Heart left ventricle (tissue), 16 donors: ENCODE measurements around the gene ANGPTL5. TPM values are rescaled to one million over a fixed set of nuclear protein-coding genes. Genes with fewer than 3 reads are reported as not detected.

Source experiments
- ATAC-seq, 4 donors: fragments of 200-7000 bp; cut with Tn5 transposase; one replicate each; pipeline ENCODE4 v1.9.1; 2020 to 2022; ENCODE audit warnings: moderate library complexity in 4 of 4, mild to moderate bottlenecking in 3 of 4, moderate number of reproducible peaks in 1 of 4
- DNase-seq, 5 donors: peaks; one replicate each; pipeline ENCODE4 v3.0.0-alpha.2; 2020
- H3K27ac ChIP-seq, 12 donors: fragments of 200-600 bp; sonication (generic) in 4 of 12; one replicate each; pipeline versions ENCODE4 v1.5.0 to v1.8.0; 2016 to 2022; ENCODE audit warnings: mild to moderate bottlenecking in 2 of 12
- H3K27me3 ChIP-seq, 9 donors: fragments of 200-600 bp; sonication (generic) in 2 of 9; one replicate each; pipeline versions ENCODE4 v1.5.1 to v1.8.0; 2016 to 2022; ENCODE audit warnings: mild to moderate bottlenecking in 3 of 9
- H3K36me3 ChIP-seq, 9 donors: fragments of 200-600 bp; sonication (generic) in 2 of 9; one replicate each; pipeline versions ENCODE4 v1.5.0 to v1.8.0; 2018 to 2022; ENCODE audit warnings: mild to moderate bottlenecking in 2 of 9
- H3K4me1 ChIP-seq, 12 donors: fragments of 200-600 bp; sonication (generic) in 4 of 12; one replicate each; pipeline versions ENCODE4 v1.5.0 to v1.8.0; 2016 to 2022; ENCODE audit warnings: mild to moderate bottlenecking in 3 of 12
- H3K4me3 ChIP-seq, 12 donors: fragments of 200-600 bp; sonication (generic) in 4 of 12; one replicate each; pipeline versions ENCODE4 v1.5.0 to v1.8.0; 2017 to 2022; ENCODE audit warnings: mild to moderate bottlenecking in 9 of 12, moderate library complexity in 4 of 12
- H3K9me3 ChIP-seq, 12 donors: fragments of 200-600 bp; sonication (generic) in 4 of 12; one replicate each; pipeline versions ENCODE4 v1.5.0 to v1.8.0; 2016 to 2022; ENCODE audit warnings: mild to moderate bottlenecking in 1 of 12
- CTCF ChIP-seq, 12 donors: fragments of 200-600 bp; sonication (generic) in 4 of 12; IDR thresholded peaks; one replicate each; pipeline versions ENCODE4 v1.5.0 to v1.8.0; 2018 to 2022; ENCODE audit warnings: antibody characterized with exemption in 12 of 12, mild to moderate bottlenecking in 5 of 12
- POLR2A ChIP-seq, 2 donors: fragments of 450-650 bp; IDR thresholded peaks; one replicate each; pipeline ENCODE4 v1.6.1; 2017; ENCODE audit warnings: antibody characterized with exemption in 2 of 2, mild to moderate bottlenecking in 2 of 2, moderate library complexity in 2 of 2
- WGBS, 4 donors: extraction: QIAGEN DNeasy Blood & Tissue Kit in 2 of 4; methylation state at CpG; one replicate each; pipeline versions ENCODE4 v1.1.5 to v1.1.7; 2013 to 2018; 5-methylcytosine and 5-hydroxymethylcytosine counted together
- intact Hi-C, 10 donors: fragments of 100-400 bp; cut with DNase I; formaldehyde crosslinking; loops; one replicate each; pipeline versions ENCODE4 v1.11.1 to v1.14.2; 2022
- polyA plus RNA-seq, 2 donors: library from polyadenylated mRNA; stranded (reverse); fragments of 200-250 nt; gene quantifications; one replicate each; pipeline ENCODE4 v1.2.3, GENCODE V29; 2013
- total RNA-seq, 9 donors: library from RNA; depleted of rRNA in 2 of 9; stranded (reverse); fragments of >200 nt in 2 of 9; fragmentation: NEBNext Ultra II Directional in 3 of 9; extraction: Animal tissue kit (Norgen Biotek cat#: 25700) in 3 of 9; gene quantifications; one replicate each; pipeline versions ENCODE4 v1.1.0 to v1.2.4, GENCODE V29; 2016 to 2023
- donor health status: ischemic (EF 13 %, LVEDD 7.1; RV severe dilation, severe dysfunction).
- donor health status: healthy with polysubstance abuse.
- donor health status: DM: no; HTN: yes; CAD: no.
- donor health status: DM: no; HTN: no; CAD: no.
- donor health status: ischemic (EF 25% LVEDD 6.9; RV normal size, moderate dysfunction).
- donor health status: ischemic (EF 25% LVEDD 5.7; RV mildly dilated, moderate dysfunction).
- donor health status: healthy.
- donor health status: DM: yes; HTN: yes; CAD: no.
- donor health status: ischemic (EF 35%, LVEDD 5.7; RV mildly dilated, moderate dysfunction).
- donor health status: nonischemic (EF 11% LVEDD 7.7; RV severe dilation, severe dysfunction).
- donor health status: DM: yes; HTN: yes; CAD: no.
- donor health status: PGD.
- donor health status: ischemic (EF 29% LVEDD 5.4; RV normal size, mild dysfunction).
- donor health status: nonischemic (EF 23%, LVEDD 6.1; RV moderate dilation, normal function).

ANGPTL5 gene
- total and polyA plus RNA-seq, 11 donors: 0.10 to 1.8 (median 0.77) TPM

- H3K4me1 ChIP-seq: no peaks in the 10 kb centered on the region
- WGBS, 4 donors: 80 to 88% (median 85%) methylated on average over 3 of the region's 3 CpGs
Observed at GRCh38 chr11:101955278-101955677, 39.0 kb upstream of the ANGPTL5 start.

GRCh38 chr11:101949680-101950220, 33.4 kb upstream of the ANGPTL5 start:
- no peak for TF ChIP-seq POLR2A (IDR thresholded peaks at IDR 0.05)
- TF ChIP-seq CTCF (IDR thresholded peaks at IDR 0.05): no peak
- intact Hi-C loops: no loop called here
- Histone ChIP-seq H3K27ac (no peak overlapping the region), H3K4me3 (no peak overlapping the region), H3K4me1 (no peaks in the 10 kb centered on the region), H3K36me3 (peaks cover 0 to 25% (median 0%) of the 10 kb centered on the region in 9 donors), H3K27me3 (no peaks in the 10 kb centered on the region), H3K9me3 (no peaks in the 10 kb centered on the region)
- WGBS, 4 donors: 29 to 61% (median 50%) methylated on average over 1 of the region's 1 CpG
- DNase-seq: no peak
- no peak for ATAC-seq

More at GRCh38 chr11:101955278-101955677, 39.0 kb upstream of the ANGPTL5 start:
- H3K27me3 ChIP-seq: no peaks in the 10 kb centered on the region
- DNase-seq (no peak), ATAC-seq (no peak)
- intact Hi-C loops: no loop called here
- peaks cover 0 to 33% (median 0%) of the 10 kb centered on the region in 9 donors for H3K36me3 ChIP-seq
- TF ChIP-seq CTCF (IDR thresholded peaks at IDR 0.05) (no peak), POLR2A (IDR thresholded peaks at IDR 0.05) (no peak)
- no peaks in the 10 kb centered on the region for H3K9me3 ChIP-seq
- no peak overlapping the region for H3K27ac ChIP-seq
- H3K4me3 ChIP-seq: no peak overlapping the region

- Histone ChIP-seq H3K36me3 (peaks cover 0 to 21% (median 0%) of the 10 kb centered on the region in 9 donors), H3K27me3 (no peaks in the 10 kb centered on the region), H3K4me1 (no peaks in the 10 kb centered on the region), H3K27ac (no peak overlapping the region), H3K4me3 (no peak overlapping the region), H3K9me3 (no peaks in the 10 kb centered on the region)
- 77 to 84% (median 80%) methylated on average over 4 of the region's 4 CpGs for WGBS, 4 donors
- DNase-seq (no peak), ATAC-seq (no peak)
- intact Hi-C loops: no loop called here
- no peak for TF ChIP-seq CTCF (IDR thresholded peaks at IDR 0.05)
Observed at GRCh38 chr11:101945448-101945847, 29.1 kb upstream of the ANGPTL5 start.

GRCh38 chr11:101944923-101945322, 28.6 kb upstream of the ANGPTL5 start:
- Histone ChIP-seq H3K4me1 (no peaks in the 10 kb centered on the region), H3K27me3 (no peaks in the 10 kb centered on the region), H3K27ac (no peak overlapping the region), H3K9me3 (no peaks in the 10 kb centered on the region), H3K4me3 (no peak overlapping the region), H3K36me3 (peaks cover 0 to 21% (median 0%) of the 10 kb centered on the region in 9 donors)
- TF ChIP-seq CTCF (IDR thresholded peaks at IDR 0.05) (no peak), POLR2A (IDR thresholded peaks at IDR 0.05) (no peak)
- intact Hi-C loops: no loop called here
- ATAC-seq (no peak), DNase-seq (no peak)
- WGBS, 4 donors: 91 to 93% (median 92%) methylated on average over 2 of the region's 2 CpGs
